GM04503 (cell line): Measurements from ENCODE around the gene SRL.
A peak's percentile ranks its signal among the peaks of the same experiment; 100 is the strongest.
"Not testable (repeated sequence)": the region's sequence is repeated elsewhere in the genome, so short reads cannot be mapped to it uniquely, and the experiment has no call there.

Experiments used
- DNase-seq: peaks from one replicate; pipeline ENCODE4 v3.0.0-alpha.2; 2012; ENCODE audit warnings: low read depth

Gene SRL

GRCh38 chr16:4226251-4227039 is 15.4 kb downstream of the SRL start:
- DNase-seq = no peak

- no peak for DNase-seq
Observed at GRCh38 chr16:4225075-4225474, 16.8 kb downstream of the SRL start.

- DNase-seq = no peak
Observed at GRCh38 chr16:4220358-4220757, 21.5 kb downstream of the SRL start.

- DNase-seq = no peak
Observed at GRCh38 chr16:4218202-4218601, 23.7 kb downstream of the SRL start.

- DNase-seq = no peak
Observed at GRCh38 chr16:4217204-4218131, 24.4 kb downstream of the SRL start.

GRCh38 chr16:4216596-4216995 is 25.3 kb downstream of the SRL start:
- no peak for DNase-seq

- no peak for DNase-seq
Observed at GRCh38 chr16:4215106-4215505, 26.8 kb downstream of the SRL start.

- peak; percentile 77 for DNase-seq
Observed at GRCh38 chr16:4214215-4214621, 27.7 kb downstream of the SRL start.

GRCh38 chr16:4213737-4214136 is 28.1 kb downstream of the SRL start:
- no peak for DNase-seq

GRCh38 chr16:4212934-4213296 is 29.0 kb downstream of the SRL start:
- DNase-seq = no peak

- DNase-seq = no peak
Observed at GRCh38 chr16:4212211-4212933, 29.5 kb downstream of the SRL start.

GRCh38 chr16:4211445-4212210 is 30.3 kb downstream of the SRL start:
- DNase-seq = not testable (repeated sequence)

GRCh38 chr16:4209666-4210065 is 32.2 kb downstream of the SRL start:
- DNase-seq = no peak

GRCh38 chr16:4208341-4208751 is 33.5 kb downstream of the SRL start:
- no peak for DNase-seq

GRCh38 chr16:4207683-4208340 is 34.1 kb downstream of the SRL start:
- DNase-seq = no peak

- DNase-seq = no peak
Observed at GRCh38 chr16:4207229-4207628, 34.7 kb downstream of the SRL start.

GRCh38 chr16:4206680-4207079 is 35.2 kb downstream of the SRL start:
- DNase-seq = no peak

- DNase-seq = no peak
Observed at GRCh38 chr16:4205971-4206370, 35.9 kb downstream of the SRL start.

GRCh38 chr16:4204521-4204920 is 37.4 kb downstream of the SRL start:
- DNase-seq = no peak

- DNase-seq = no peak
Observed at GRCh38 chr16:4203748-4204147, 38.1 kb downstream of the SRL start.
